ENCODE data around the gene CAPRIN1. TPM values are rescaled to one million over a fixed set of nuclear protein-coding genes. Genes with fewer than 3 reads are reported as not detected.

The CAPRIN1 gene
- total and polyA plus RNA-seq, 10 of the 15 experiments (the other 5 are each of a cell fraction or from before 2014, with no cell fraction given), result 50.4 to 228 (median 191) TPM

DNA sequence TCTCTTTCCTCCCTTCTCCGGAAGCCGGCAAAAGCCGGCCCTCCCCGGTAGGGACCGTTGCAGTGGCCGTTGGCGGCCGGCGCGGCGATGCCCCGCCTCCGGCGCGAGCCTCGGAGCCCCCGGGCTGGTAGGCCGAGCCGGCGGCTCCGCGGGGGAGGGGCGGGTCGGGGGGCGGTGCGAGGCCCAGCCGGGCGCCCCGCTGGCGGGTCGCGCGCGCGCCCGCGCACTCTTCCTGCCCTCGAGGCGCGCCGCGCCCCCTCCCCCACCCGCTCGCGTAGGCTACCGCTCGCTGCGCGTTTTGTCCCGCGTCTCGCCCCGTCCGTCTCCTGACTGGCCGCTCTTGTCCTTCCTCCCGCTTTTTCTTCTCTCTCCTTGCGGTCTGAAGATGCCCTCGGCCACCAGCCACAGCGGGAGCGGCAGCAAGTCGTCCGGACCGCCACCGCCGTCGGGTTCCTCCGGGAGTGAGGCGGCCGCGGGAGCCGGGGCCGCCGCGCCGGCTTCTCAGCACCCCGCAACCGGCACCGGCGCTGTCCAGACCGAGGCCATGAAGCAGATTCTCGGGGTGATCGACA is 591 bp downstream of the CAPRIN1 start (continued):
- TF ChIP-seq, protein P1, sequence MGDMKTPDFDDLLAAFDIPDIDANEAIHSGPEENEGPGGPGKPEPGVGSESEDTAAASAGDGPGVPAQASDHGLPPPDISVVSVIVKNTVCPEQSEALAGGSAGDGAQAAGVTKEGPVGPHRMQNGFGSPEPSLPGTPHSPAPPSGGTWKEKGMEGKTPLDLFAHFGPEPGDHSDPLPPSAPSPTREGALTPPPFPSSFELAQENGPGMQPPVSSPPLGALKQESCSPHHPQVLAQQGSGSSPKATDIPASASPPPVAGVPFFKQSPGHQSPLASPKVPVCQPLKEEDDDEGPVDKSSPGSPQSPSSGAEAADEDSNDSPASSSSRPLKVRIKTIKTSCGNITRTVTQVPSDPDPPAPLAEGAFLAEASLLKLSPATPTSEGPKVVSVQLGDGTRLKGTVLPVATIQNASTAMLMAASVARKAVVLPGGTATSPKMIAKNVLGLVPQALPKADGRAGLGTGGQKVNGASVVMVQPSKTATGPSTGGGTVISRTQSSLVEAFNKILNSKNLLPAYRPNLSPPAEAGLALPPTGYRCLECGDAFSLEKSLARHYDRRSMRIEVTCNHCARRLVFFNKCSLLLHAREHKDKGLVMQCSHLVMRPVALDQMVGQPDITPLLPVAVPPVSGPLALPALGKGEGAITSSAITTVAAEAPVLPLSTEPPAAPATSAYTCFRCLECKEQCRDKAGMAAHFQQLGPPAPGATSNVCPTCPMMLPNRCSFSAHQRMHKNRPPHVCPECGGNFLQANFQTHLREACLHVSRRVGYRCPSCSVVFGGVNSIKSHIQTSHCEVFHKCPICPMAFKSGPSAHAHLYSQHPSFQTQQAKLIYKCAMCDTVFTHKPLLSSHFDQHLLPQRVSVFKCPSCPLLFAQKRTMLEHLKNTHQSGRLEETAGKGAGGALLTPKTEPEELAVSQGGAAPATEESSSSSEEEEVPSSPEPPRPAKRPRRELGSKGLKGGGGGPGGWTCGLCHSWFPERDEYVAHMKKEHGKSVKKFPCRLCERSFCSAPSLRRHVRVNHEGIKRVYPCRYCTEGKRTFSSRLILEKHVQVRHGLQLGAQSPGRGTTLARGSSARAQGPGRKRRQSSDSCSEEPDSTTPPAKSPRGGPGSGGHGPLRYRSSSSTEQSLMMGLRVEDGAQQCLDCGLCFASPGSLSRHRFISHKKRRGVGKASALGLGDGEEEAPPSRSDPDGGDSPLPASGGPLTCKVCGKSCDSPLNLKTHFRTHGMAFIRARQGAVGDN (IDR thresholded peaks at IDR 0.05), result peak; percentile 48
- peak; percentile 68 for TF ChIP-seq HCFC1 (IDR thresholded peaks at IDR 0.05; ENCODE audit: low read length)
- TF ChIP-seq, protein P2, sequence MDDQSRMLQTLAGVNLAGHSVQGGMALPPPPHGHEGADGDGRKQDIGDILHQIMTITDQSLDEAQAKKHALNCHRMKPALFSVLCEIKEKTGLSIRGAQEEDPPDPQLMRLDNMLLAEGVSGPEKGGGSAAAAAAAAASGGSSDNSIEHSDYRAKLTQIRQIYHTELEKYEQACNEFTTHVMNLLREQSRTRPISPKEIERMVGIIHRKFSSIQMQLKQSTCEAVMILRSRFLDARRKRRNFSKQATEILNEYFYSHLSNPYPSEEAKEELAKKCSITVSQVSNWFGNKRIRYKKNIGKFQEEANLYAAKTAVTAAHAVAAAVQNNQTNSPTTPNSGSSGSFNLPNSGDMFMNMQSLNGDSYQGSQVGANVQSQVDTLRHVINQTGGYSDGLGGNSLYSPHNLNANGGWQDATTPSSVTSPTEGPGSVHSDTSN (IDR thresholded peaks at IDR 0.05; ENCODE audit: insufficient replicate concordance, low read depth, low read length), result no peak
- TF ChIP-seq RAD51 (IDR thresholded peaks at IDR 0.05), result no peak
- peak; percentile 73; the same call in 1 of the 2 replicates for TF ChIP-seq MXI1 (IDR thresholded peaks at IDR 0.05; ENCODE audit: low read depth, low read length)

Data from GM12878 (cell line).